Activated naive CD4-positive, alpha-beta T cell treated with anti-CD3 and anti-CD28 coated beads, Interleukin-2, amount 50 U/mL, for 24 hours (primary cell): ENCODE measurements around the gene DTNB.
"Not testable (repeated sequence)": the region's sequence is repeated elsewhere in the genome, so short reads cannot be mapped to it uniquely, and the experiment has no call there.

Source experiments
- H3K27ac Mint-ChIP-seq: one replicate; pipeline ENCODE4 v1.8.0; 2021; ENCODE audit warnings: mild to moderate bottlenecking, mixed read lengths
- H3K27me3 Mint-ChIP-seq: one replicate; pipeline ENCODE4 v1.8.0; 2021; ENCODE audit warnings: mixed read lengths
- H3K36me3 Mint-ChIP-seq: one replicate; pipeline ENCODE4 v1.8.0; 2021; ENCODE audit warnings: mixed read lengths
- H3K4me1 Mint-ChIP-seq: one replicate; pipeline ENCODE4 v1.8.0; 2021; ENCODE audit warnings: mixed read lengths
- H3K4me3 Mint-ChIP-seq: one replicate; pipeline ENCODE4 v1.8.0; 2021; ENCODE audit warnings: mild to moderate bottlenecking, mixed read lengths
- H3K9me3 Mint-ChIP-seq: one replicate; pipeline ENCODE4 v1.8.0; 2021; ENCODE audit warnings: mixed read lengths

The DTNB gene

DNA sequence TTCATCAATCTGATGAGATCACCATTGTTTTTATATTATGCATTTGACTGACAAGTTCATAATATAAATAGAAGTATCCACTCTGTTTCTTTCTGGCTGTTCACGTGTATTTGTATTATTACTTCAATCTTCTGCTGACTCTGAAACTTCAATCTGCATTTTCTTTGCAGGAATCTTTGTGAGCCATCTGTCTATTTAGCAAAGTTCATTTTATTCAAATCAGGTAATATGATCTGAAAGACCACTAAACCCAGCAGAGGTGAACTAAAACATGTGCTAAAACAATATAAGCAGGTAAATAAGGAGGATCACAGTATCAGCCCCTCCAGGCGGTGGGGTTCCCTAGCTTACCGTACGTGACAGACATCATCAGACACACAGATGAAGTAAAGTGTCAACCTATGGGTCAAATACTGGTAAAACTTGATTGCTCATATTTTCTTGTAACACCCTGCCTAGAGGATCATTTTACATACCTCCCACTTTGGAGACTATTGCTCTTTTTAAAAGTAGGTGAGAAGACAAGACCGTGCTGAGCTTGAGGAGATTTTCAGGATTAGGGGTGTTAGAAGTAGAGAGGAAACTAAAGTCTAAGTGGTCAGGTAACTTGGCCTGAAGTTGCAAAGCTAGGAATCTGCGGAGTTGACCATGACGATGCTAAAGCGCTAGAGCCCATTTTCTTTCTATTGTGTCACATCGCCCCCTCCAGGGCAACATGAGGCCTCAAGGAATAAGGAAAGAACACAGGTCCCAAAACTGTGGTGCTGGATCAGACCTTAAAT lies 9.0 kb downstream of the DTNB start:
- peaks cover 24% of the 10 kb centered on the region for H3K4me1 Mint-ChIP-seq
- peak overlapping the region; percentile 31 for H3K27ac Mint-ChIP-seq
- peaks cover 3% of the 10 kb centered on the region for H3K36me3 Mint-ChIP-seq
- H3K27me3 Mint-ChIP-seq = no peaks in the 10 kb centered on the region
- no peaks in the 10 kb centered on the region for H3K9me3 Mint-ChIP-seq
- peak overlapping the region; percentile 61 for H3K4me3 Mint-ChIP-seq

DNA sequence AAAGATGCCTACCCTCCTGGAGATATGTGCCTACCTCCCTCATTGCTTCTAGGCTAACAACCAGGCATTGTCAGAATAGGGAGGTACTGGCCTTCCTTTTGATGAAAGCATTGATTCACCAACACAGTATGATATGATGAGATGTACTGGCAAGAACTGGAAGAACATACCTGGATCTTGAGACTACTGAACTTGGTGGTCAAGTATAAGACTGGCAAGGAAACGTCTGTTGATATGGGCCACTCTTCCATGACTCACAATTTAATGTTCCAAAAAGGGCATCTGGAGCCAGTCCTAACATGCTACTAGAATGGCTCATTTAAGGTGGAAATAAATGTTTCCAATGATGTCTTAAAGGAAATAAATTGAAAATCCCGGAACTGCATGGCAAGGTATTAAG lies 18.1 kb downstream of the DTNB start:
- no peaks in the 10 kb centered on the region for H3K9me3 Mint-ChIP-seq
- peaks cover 39% of the 10 kb centered on the region for H3K4me1 Mint-ChIP-seq
- H3K27ac Mint-ChIP-seq = no peak overlapping the region
- H3K4me3 Mint-ChIP-seq = no peak overlapping the region
- H3K27me3 Mint-ChIP-seq = no peaks in the 10 kb centered on the region
- peaks cover 10% of the 10 kb centered on the region for H3K36me3 Mint-ChIP-seq

DNA sequence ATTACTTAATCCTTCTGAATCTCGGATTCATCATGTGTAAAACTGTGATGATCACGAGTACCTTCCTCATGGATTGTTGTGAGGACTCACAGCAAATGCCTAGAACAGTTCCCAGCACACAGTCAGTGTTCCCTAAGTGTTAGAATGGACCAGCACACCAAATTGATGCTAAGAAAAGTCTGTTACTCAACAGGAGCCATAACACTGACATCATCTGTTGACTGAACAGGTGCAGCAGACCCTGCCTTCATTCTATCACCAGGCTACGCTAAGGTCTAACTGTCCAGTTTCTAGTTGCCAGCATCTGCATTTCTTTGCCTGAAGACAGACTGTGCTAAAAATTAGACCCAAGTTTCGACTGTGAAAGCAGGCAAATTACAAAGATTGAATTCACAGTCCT lies 18.6 kb downstream of the DTNB start:
- Mint-ChIP-seq H3K4me1 (peaks cover 35% of the 10 kb centered on the region), H3K27me3 (no peaks in the 10 kb centered on the region), H3K9me3 (no peaks in the 10 kb centered on the region), H3K4me3 (no peak overlapping the region), H3K36me3 (peaks cover 14% of the 10 kb centered on the region), H3K27ac (no peak overlapping the region)

DNA sequence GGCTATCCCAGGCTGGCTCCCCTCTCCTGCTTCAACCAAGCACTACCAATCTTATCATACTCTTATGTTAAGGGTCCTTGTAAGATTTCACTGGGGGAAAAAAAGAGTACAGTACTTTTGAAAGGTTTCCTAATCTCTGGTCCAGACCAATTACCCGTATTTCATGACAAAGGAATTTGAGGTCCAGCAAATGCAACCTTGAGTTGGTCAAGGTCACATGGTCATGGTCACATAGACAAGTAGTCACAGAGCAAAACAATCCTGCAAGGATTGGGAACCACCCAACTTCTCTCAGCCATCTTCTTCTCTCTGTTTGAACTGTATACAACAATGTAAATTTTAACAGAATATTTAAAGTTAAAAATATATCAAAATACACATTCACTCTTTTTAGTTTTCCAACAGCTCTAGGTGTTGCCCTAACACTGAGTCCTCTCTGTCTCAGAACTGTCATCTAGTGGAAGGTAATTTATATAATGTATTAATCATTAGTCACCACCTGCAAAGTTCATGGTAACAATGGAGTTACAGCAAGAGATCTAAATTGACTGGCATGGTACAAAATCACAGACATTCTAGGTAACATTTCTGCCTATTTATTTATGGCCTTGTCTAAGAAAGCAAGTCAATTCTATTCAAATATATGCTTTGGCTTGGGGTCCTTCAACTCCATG lies 21.5 kb downstream of the DTNB start:
- Mint-ChIP-seq H3K4me3 (no peak overlapping the region), H3K27me3 (no peaks in the 10 kb centered on the region), H3K4me1 (peaks cover 21% of the 10 kb centered on the region), H3K36me3 (peaks cover 11% of the 10 kb centered on the region), H3K9me3 (no peaks in the 10 kb centered on the region), H3K27ac (no peak overlapping the region)

DNA sequence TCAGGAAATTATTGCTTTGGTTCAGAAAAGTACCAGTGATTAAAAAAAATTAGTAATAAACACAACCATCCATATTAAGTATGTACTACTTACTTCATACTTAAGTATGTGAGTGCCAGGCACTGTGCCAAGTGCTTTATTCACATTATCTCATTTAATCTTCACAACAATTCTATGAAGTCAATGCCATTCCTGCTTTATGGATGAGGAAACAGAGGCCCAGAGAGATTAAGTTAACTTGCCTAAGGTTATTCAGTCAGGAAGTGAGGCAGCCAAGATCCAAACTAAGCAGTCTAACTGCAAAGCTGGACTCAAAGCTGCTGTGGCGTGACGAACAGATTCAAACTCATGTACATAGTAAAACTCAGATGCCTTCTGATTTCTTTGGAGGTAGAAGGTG lies 22.3 kb downstream of the DTNB start:
- Mint-ChIP-seq H3K27me3 (no peaks in the 10 kb centered on the region), H3K27ac (no peak overlapping the region), H3K4me1 (peaks cover 15% of the 10 kb centered on the region), H3K36me3 (peaks cover 15% of the 10 kb centered on the region), H3K4me3 (no peak overlapping the region), H3K9me3 (no peaks in the 10 kb centered on the region)

DNA sequence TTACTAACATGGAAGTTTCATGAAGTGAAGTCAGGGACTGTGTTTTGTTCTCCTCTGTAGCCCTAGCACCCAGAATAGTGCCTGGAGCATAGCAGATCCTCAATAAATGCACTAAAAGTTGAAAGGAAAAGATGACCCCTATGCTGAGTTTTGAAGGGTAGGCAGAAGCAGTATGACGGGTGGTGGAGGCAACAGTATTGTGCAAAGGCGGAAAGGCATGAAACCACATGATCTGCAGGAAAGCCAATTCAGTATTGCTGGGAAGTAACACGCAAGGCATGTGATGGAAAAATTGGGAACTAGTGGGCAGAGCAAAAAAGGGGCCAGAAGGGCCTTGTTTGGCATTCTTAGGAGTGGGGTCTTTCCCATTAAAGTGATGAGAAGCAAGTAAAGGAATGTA lies 23.1 kb downstream of the DTNB start:
- no peak overlapping the region for H3K4me3 Mint-ChIP-seq
- no peak overlapping the region for H3K27ac Mint-ChIP-seq
- no peaks in the 10 kb centered on the region for H3K27me3 Mint-ChIP-seq
- peaks cover 7% of the 10 kb centered on the region for H3K4me1 Mint-ChIP-seq
- H3K36me3 Mint-ChIP-seq = peaks cover 15% of the 10 kb centered on the region
- no peaks in the 10 kb centered on the region for H3K9me3 Mint-ChIP-seq

DNA sequence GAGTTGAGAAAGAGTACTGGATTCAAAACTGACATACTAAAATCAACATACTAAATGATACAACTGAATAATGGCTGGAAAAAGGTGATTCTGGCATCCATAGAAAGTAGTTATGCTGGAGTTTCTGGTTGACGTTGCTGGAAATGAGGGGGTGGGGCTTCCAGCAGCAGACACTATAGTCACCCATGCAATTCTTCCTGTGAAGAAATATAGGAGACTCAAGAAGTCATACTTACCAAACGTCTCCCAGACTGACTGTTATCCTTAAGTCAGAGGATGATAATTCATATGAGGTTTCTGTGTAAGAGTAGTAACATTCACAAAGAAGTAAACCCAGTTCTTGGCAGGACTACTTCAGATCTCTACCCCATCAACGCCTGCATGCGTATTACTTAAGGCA lies 23.6 kb downstream of the DTNB start:
- no peak overlapping the region for H3K27ac Mint-ChIP-seq

DNA sequence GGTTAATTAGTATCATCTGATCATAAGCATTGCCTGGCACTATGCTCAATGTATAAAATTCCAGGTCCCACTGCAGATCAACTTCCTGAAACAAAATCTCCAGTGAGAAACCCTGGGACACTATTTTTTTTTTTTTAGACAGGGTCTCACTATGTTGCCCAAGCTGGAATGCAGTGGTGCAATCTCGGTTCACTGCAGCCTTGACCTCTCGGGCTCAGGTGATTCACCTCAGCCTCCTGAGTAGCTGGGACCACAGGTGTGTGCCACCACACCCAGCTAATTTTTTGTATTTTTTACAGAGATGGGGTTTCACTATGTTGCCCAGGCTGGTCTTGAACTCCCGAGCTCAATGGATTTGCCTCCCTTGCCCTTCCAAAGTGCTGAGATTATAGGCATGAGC lies 31.1 kb downstream of the DTNB start:
- no peaks in the 10 kb centered on the region for H3K27me3 Mint-ChIP-seq
- no peaks in the 10 kb centered on the region for H3K9me3 Mint-ChIP-seq
- no peak overlapping the region for H3K4me3 Mint-ChIP-seq
- no peak overlapping the region for H3K27ac Mint-ChIP-seq
- no peaks in the 10 kb centered on the region for H3K4me1 Mint-ChIP-seq
- peaks cover 23% of the 10 kb centered on the region for H3K36me3 Mint-ChIP-seq

More for the DNA sequence above, 23.6 kb downstream of the DTNB start:
- Mint-ChIP-seq H3K4me1 (peaks cover 5% of the 10 kb centered on the region), H3K4me3 (no peak overlapping the region), H3K36me3 (peaks cover 15% of the 10 kb centered on the region), H3K27me3 (no peaks in the 10 kb centered on the region), H3K9me3 (no peaks in the 10 kb centered on the region)

DNA sequence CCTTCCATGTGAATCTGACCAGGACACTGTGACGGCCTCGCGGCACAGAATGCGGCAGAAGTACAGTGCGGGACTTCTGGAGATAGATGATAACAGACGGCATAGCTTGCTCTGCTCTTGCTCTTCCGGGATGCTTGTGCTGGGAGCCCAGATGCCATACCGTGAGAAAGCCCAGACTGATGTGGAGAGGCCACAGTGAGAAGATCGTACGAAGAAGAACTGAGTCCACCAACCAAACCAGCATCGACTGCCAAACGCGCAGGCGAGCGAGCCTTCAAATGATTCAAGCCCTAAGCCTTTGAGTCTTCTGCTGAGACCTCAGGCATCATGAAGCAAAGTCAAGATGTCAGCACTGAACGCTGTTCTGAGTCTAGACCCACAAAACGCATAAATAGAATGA lies 33.7 kb downstream of the DTNB start:
- Mint-ChIP-seq H3K36me3 (peaks cover 19% of the 10 kb centered on the region), H3K27ac (no peak overlapping the region), H3K4me3 (no peak overlapping the region), H3K4me1 (no peaks in the 10 kb centered on the region), H3K27me3 (no peaks in the 10 kb centered on the region), H3K9me3 (no peaks in the 10 kb centered on the region)

DNA sequence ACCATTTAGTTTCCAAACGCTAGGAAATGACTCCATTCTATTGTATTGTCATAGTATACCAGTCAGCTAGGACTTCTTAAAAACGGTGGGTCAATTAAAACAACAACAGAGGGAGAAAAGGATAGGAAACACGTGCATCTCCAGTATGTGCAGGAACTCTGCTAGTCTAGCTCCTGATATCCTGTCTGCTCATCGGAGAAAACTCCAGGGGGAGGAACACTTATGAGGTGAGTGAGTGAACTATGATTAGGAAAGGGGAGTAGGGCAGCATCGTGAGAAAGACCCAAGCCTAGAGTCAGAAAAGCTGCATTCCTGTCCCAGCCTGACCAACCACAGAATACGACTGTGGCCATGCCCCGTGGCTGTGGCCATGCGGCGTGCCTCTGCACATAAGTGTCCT lies 34.2 kb downstream of the DTNB start:
- H3K36me3 Mint-ChIP-seq = peaks cover 19% of the 10 kb centered on the region
- no peaks in the 10 kb centered on the region for H3K9me3 Mint-ChIP-seq
- no peak overlapping the region for H3K4me3 Mint-ChIP-seq
- no peaks in the 10 kb centered on the region for H3K27me3 Mint-ChIP-seq
- H3K27ac Mint-ChIP-seq = no peak overlapping the region
- H3K4me1 Mint-ChIP-seq = no peaks in the 10 kb centered on the region

DNA sequence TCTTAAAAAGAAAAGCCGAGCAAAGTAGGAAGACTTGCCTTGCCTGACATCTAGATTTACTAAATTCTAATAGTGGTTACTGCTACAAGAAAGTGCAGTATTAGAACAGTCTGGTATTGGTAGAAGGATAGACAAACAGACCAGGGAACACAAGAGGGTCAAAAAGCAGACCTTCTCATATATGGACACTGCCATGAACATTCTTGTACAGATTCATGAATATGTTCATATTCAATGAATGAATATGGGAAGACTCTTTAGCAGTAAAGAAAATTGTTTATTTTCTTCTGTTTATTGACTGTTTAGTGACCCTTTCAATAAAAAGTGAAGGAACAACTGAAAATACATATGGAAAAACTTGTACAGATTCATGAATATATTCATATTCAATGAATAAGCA lies 37.6 kb downstream of the DTNB start:
- Mint-ChIP-seq H3K27ac (no peak overlapping the region), H3K36me3 (peaks cover 17% of the 10 kb centered on the region), H3K9me3 (no peaks in the 10 kb centered on the region), H3K27me3 (no peaks in the 10 kb centered on the region), H3K4me3 (no peak overlapping the region), H3K4me1 (no peaks in the 10 kb centered on the region)

DNA sequence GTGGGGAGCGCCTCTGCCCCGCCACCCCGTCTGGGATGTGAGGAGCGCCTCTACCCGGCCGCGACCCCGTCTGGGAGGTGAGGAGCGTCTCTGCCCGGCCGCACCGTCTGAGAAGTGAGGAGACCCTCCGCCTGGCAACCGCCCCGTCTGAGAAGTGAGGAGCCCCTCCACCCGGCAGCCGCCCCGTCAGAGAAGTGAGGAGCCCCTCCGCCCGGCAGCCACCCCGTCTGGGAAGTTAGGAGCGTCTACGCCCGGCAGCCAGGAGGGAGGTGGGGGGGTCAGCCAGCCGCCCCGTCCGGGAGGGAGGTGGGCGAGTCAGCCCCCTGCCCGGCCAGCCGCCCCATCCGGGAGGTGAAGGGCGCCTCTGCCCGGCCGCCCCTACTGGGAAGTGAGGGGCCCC lies 39.6 kb downstream of the DTNB start:
- H3K4me1 Mint-ChIP-seq, H3K9me3 Mint-ChIP-seq, H3K27ac Mint-ChIP-seq, H3K27me3 Mint-ChIP-seq, H3K4me3 Mint-ChIP-seq, H3K36me3 Mint-ChIP-seq: not testable (repeated sequence)

DNA sequence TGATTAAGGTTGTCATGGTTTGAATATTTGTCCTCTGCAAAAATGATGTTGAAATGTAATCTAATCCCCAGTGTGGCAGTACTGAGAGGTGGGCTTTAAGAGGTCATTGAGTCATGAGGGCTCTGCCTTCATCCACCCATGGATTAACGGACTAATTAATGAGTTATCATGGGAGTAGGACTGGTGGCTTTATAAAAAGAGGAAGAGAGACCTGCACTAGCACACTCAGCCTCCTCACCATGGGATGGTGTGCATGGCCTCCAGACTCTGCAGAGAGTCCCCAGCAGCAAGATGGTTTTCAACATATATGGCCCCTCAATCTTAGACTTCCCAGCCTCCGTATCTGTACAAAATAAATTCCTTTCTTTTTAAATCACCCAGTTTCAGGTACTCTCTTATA lies 41.0 kb downstream of the DTNB start:
- Mint-ChIP-seq H3K27ac (no peak overlapping the region), H3K36me3 (peaks cover 3% of the 10 kb centered on the region), H3K4me1 (no peaks in the 10 kb centered on the region), H3K27me3 (no peaks in the 10 kb centered on the region), H3K4me3 (no peak overlapping the region), H3K9me3 (no peaks in the 10 kb centered on the region)

DNA sequence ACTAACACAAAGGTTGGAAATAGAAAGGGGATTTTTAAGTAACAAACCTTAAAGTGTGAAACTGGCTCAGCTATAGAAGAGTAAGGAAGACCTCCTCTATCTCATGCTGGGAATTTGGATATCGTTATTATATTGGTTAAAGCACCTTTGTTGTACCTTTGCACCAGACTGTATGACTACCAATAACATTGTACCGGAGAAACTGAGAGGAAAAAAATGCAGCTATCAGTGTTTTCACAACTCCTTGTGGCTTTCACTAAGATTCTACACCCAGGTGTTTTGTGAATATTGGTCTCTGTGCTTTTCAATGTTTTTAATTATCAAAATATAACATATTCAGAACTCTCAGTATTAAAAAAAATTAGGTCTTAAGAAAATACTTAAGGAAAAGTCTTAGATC lies 48.7 kb downstream of the DTNB start:
- Mint-ChIP-seq H3K27me3 (no peaks in the 10 kb centered on the region), H3K4me1 (no peaks in the 10 kb centered on the region), H3K9me3 (no peaks in the 10 kb centered on the region), H3K4me3 (no peak overlapping the region), H3K36me3 (peaks cover 17% of the 10 kb centered on the region), H3K27ac (no peak overlapping the region)

DNA sequence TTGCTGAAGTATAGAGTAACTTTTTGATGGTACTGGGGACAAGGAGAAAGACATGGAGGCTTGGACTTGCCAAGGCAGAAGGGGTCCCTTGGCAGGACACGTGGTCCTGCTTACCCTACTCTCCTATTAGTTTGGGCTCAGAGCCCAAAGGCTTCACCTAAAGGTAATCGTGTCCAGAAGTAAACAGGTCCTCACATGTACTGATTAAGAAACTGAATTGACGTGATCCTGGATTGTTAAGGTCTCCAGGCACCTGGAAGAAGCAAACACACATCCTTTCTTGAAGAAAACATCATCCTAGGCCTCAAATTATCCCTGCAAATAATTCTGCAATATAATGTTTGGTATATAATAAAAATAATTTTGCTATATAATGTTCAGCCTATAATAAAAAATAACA lies 50.0 kb downstream of the DTNB start:
- Mint-ChIP-seq H3K4me3 (no peak overlapping the region), H3K36me3 (peaks cover 17% of the 10 kb centered on the region), H3K27ac (no peak overlapping the region), H3K27me3 (no peaks in the 10 kb centered on the region), H3K9me3 (no peaks in the 10 kb centered on the region), H3K4me1 (no peaks in the 10 kb centered on the region)

DNA sequence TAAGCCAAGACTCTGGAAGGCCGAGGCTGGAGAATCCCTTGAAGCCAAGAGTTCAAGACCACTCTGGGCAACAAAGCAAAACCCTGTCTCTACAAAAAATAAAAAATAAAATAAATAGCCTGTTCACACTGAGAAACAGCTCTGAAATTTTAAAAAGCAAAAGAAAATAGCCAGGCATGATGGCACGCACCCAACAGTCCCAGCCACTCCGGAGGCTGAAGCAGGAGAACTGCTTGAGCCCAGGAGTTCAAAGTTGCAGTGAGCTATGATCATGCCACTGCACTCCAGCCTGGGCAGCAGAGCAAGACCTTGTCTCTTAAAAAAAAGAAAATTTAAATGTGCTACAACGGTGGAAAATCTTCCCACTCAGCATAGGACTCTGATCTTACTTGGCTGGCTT lies 52.7 kb downstream of the DTNB start:
- Mint-ChIP-seq H3K36me3 (peaks cover 13% of the 10 kb centered on the region), H3K27me3 (no peaks in the 10 kb centered on the region), H3K9me3 (no peaks in the 10 kb centered on the region), H3K4me1 (peaks cover 3% of the 10 kb centered on the region), H3K27ac (no peak overlapping the region), H3K4me3 (no peak overlapping the region)

DNA sequence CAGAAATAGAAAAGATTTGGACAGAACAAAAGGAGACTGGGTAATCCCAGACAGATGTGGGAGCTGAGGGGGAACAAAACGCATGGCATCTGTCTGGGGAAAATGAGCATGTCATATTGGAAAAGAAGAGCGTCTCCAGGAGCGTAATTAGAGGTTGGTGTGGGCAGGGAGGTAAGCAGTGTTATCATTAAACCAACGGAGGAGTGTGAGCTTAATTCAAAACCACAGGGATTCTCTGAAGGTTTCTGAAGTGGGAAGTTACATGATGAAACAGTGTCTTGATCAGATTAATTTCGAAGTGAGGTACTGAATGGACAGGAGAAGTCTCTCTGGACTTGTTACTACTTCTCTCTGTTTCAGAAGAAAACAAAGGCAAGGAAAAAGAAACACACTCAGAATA lies 53.3 kb downstream of the DTNB start:
- H3K27me3 Mint-ChIP-seq = no peaks in the 10 kb centered on the region
- peaks cover 3% of the 10 kb centered on the region for H3K4me1 Mint-ChIP-seq
- H3K4me3 Mint-ChIP-seq = no peak overlapping the region
- no peak overlapping the region for H3K27ac Mint-ChIP-seq
- H3K9me3 Mint-ChIP-seq = no peaks in the 10 kb centered on the region
- H3K36me3 Mint-ChIP-seq = peaks cover 10% of the 10 kb centered on the region
